GM18517 (cell line): ENCODE measurements around the gene ZDHHC4.

Source experiments
- ATAC-seq: cut with Tn5 transposase; IDR thresholded peaks from one replicate; pipeline ENCODE4 v1.9.1; 2021; ENCODE audit warnings: mild to moderate bottlenecking, moderate library complexity; ENCODE audit not compliant: unreplicated experiment

ZDHHC4 gene

GRCh38 chr7:6577369-6578113 is at the start of gene ZDHHC4:
ZDHHC4 (plus strand) TSS chr7:6577454; CDS start chr7:6580562, 3,108 bp downstream.
- peak; percentile 91 for ATAC-seq

- ATAC-seq: no peak
Measured at GRCh38 chr7:6528401-6529130, 48.7 kb upstream of the ZDHHC4 start.

GRCh38 chr7:6529643-6530042 is 47.6 kb upstream of the ZDHHC4 start:
- ATAC-seq: no peak

- no peak for ATAC-seq
Measured at GRCh38 chr7:6530626-6531491, 46.4 kb upstream of the ZDHHC4 start.

GRCh38 chr7:6531492-6532279 is 45.6 kb upstream of the ZDHHC4 start:
- ATAC-seq: no peak

GRCh38 chr7:6532516-6532915 is 44.7 kb upstream of the ZDHHC4 start:
- ATAC-seq: no peak

GRCh38 chr7:6533893-6534495 is 43.3 kb upstream of the ZDHHC4 start:
- no peak for ATAC-seq

- ATAC-seq: no peak
Measured at GRCh38 chr7:6536262-6537260, 40.7 kb upstream of the ZDHHC4 start.

- no peak for ATAC-seq
Measured at GRCh38 chr7:6542368-6542767, 34.9 kb upstream of the ZDHHC4 start.

GRCh38 chr7:6545398-6546126 is 31.7 kb upstream of the ZDHHC4 start:
- ATAC-seq: no peak

- no peak for ATAC-seq
Measured at GRCh38 chr7:6546498-6547251, 30.6 kb upstream of the ZDHHC4 start.

GRCh38 chr7:6547400-6547799 is 29.9 kb upstream of the ZDHHC4 start:
- no peak for ATAC-seq

- ATAC-seq: no peak
Measured at GRCh38 chr7:6551016-6551511, 26.2 kb upstream of the ZDHHC4 start, which contains the start of gene GRID2IP. GRID2IP (minus strand) TSS chr7:6551461; CDS start chr7:6551436, 25 bp downstream.

- ATAC-seq: no peak
Measured at GRCh38 chr7:6553448-6554044, 23.7 kb upstream of the ZDHHC4 start.

- no peak for ATAC-seq
Measured at GRCh38 chr7:6554848-6555247, 22.4 kb upstream of the ZDHHC4 start.

- no peak for ATAC-seq
Measured at GRCh38 chr7:6556196-6556595, 21.1 kb upstream of the ZDHHC4 start.

- ATAC-seq: no peak
Measured at GRCh38 chr7:6558837-6559236, 18.4 kb upstream of the ZDHHC4 start.
